Type B pancreatic cell (in vitro differentiated cells): ENCODE measurements around the gene MBTPS1. TPM values are rescaled to one million over a fixed set of nuclear protein-coding genes. Genes with fewer than 3 reads are reported as not detected.

Source experiments
- DNase-seq: peaks from one replicate; pipeline ENCODE4 v3.0.0; 2021; ENCODE audit warnings: mixed read lengths; ENCODE audit not compliant: unreplicated experiment; ENCODE audit errors: extremely low spot score
- H3K27ac Mint-ChIP-seq: 2 replicates; pipeline ENCODE4 v1.8.0; 2021; ENCODE audit warnings: mild to moderate bottlenecking, mixed read lengths
- H3K27me3 Mint-ChIP-seq: 2 replicates; pipeline ENCODE4 v1.8.0; 2021; ENCODE audit warnings: mixed read lengths
- H3K36me3 Mint-ChIP-seq: 2 replicates; pipeline ENCODE4 v1.8.0; 2021; ENCODE audit warnings: mixed read lengths
- H3K4me1 Mint-ChIP-seq: one replicate; pipeline ENCODE4 v1.8.0; 2021; ENCODE audit warnings: mixed read lengths; ENCODE audit not compliant: unreplicated experiment
- H3K4me3 Mint-ChIP-seq: 2 replicates; pipeline ENCODE4 v1.8.0; 2021; ENCODE audit warnings: mild to moderate bottlenecking, mixed read lengths
- H3K9me3 Mint-ChIP-seq: 2 replicates; pipeline ENCODE4 v1.8.0; 2021; ENCODE audit warnings: mixed read lengths
- CTCF ChIP-seq: fragments of 200-600 bp; sonication (generic); conservative IDR thresholded peaks from 2 replicates; pipeline ENCODE4 v1.5.0; 2021; ENCODE audit warnings: antibody characterized with exemption, mild to moderate bottlenecking
- total RNA-seq: library from RNA; stranded (reverse); gene quantifications from 2 replicates; pipeline ENCODE4 v1.2.1, GENCODE V29; 2021; ENCODE audit warnings: low replicate concordance

The MBTPS1 gene
- total RNA-seq, 1 donor from 2014 or later = 88.4 TPM

GRCh38 chr16:84032458-84033178, 84.1 kb downstream of the MBTPS1 start:
- no peak for DNase-seq
- TF ChIP-seq CTCF = no peak
- Mint-ChIP-seq H3K4me1 (peaks cover 9% of the 10 kb centered on the region), H3K9me3 (peaks cover 5% of the 10 kb centered on the region), H3K27me3 (peaks cover 5% of the 10 kb centered on the region), H3K27ac (peak overlapping the region; percentile 18), H3K4me3 (no peak overlapping the region), H3K36me3 (no peaks in the 10 kb centered on the region)

GRCh38 chr16:84031556-84031955, 85.2 kb downstream of the MBTPS1 start:
- Mint-ChIP-seq H3K27me3 (peaks cover 5% of the 10 kb centered on the region), H3K36me3 (no peaks in the 10 kb centered on the region), H3K27ac (no peak overlapping the region), H3K4me1 (peaks cover 11% of the 10 kb centered on the region), H3K4me3 (no peak overlapping the region), H3K9me3 (peaks cover 5% of the 10 kb centered on the region)
- TF ChIP-seq CTCF = no peak
- DNase-seq = no peak

- TF ChIP-seq CTCF = no peak
- Mint-ChIP-seq H3K27ac (no peak overlapping the region), H3K4me3 (no peak overlapping the region), H3K9me3 (no peaks in the 10 kb centered on the region), H3K36me3 (no peaks in the 10 kb centered on the region), H3K27me3 (peaks cover 5% of the 10 kb centered on the region), H3K4me1 (peaks cover 11% of the 10 kb centered on the region)
- no peak for DNase-seq
Measured at GRCh38 chr16:84029297-84030047, 87.3 kb downstream of the MBTPS1 start.

- Mint-ChIP-seq H3K9me3 (no peaks in the 10 kb centered on the region), H3K36me3 (no peaks in the 10 kb centered on the region), H3K27me3 (peaks cover 5% of the 10 kb centered on the region), H3K4me3 (peak overlapping the region; percentile 74), H3K27ac (peak overlapping the region; percentile 83), H3K4me1 (peaks cover 20% of the 10 kb centered on the region)
- no peak for TF ChIP-seq CTCF
- DNase-seq = no peak
Measured at GRCh38 chr16:84027625-84028024, 89.1 kb downstream of the MBTPS1 start.

GRCh38 chr16:84026606-84027005, 90.1 kb downstream of the MBTPS1 start:
- peak overlapping the region; percentile 62 for H3K27ac Mint-ChIP-seq
- peak overlapping the region; percentile 16 for H3K4me3 Mint-ChIP-seq
- DNase-seq = no peak
- TF ChIP-seq CTCF = no peak
- H3K27me3 Mint-ChIP-seq = peaks cover 5% of the 10 kb centered on the region
- H3K9me3 Mint-ChIP-seq = no peaks in the 10 kb centered on the region
- no peaks in the 10 kb centered on the region for H3K36me3 Mint-ChIP-seq
- peaks cover 21% of the 10 kb centered on the region for H3K4me1 Mint-ChIP-seq
